HG03196 (cell line): Measurements from ENCODE around the gene DOCK8.
"Not testable (repeated sequence)": the region's sequence is repeated elsewhere in the genome, so short reads cannot be mapped to it uniquely, and the experiment has no call there.

Source experiments
- ATAC-seq: cut with Tn5 transposase; IDR thresholded peaks from one replicate; pipeline ENCODE4 v1.9.1; 2021; ENCODE audit not compliant: unreplicated experiment

The DOCK8 gene

GRCh38 chr9:224582-225520, 10.2 kb downstream of the DOCK8 start:
- no peak for ATAC-seq

GRCh38 chr9:227860-228259, 13.2 kb downstream of the DOCK8 start:
- no peak for ATAC-seq

GRCh38 chr9:228929-229695, 14.4 kb downstream of the DOCK8 start:
- no peak for ATAC-seq

GRCh38 chr9:231625-232024, 17.0 kb downstream of the DOCK8 start:
- not testable (repeated sequence) for ATAC-seq

- not testable (repeated sequence) for ATAC-seq
Observed at GRCh38 chr9:233708-234107, 19.0 kb downstream of the DOCK8 start.

GRCh38 chr9:237141-237857, 22.6 kb downstream of the DOCK8 start:
- no peak for ATAC-seq

- ATAC-seq: no peak
Observed at GRCh38 chr9:237858-238345, 23.2 kb downstream of the DOCK8 start.

- no peak for ATAC-seq
Observed at GRCh38 chr9:242461-243080, 27.9 kb downstream of the DOCK8 start.

- no peak for ATAC-seq
Observed at GRCh38 chr9:248278-248961, 33.8 kb downstream of the DOCK8 start.

GRCh38 chr9:249025-249424, 34.4 kb downstream of the DOCK8 start:
- ATAC-seq: no peak

GRCh38 chr9:250039-250438, 35.4 kb downstream of the DOCK8 start:
- no peak for ATAC-seq

GRCh38 chr9:250625-251024, 36.0 kb downstream of the DOCK8 start:
- ATAC-seq: no peak

GRCh38 chr9:251398-251797, 36.7 kb downstream of the DOCK8 start:
- no peak for ATAC-seq

- no peak for ATAC-seq
Observed at GRCh38 chr9:253539-253938, 38.9 kb downstream of the DOCK8 start.

GRCh38 chr9:254516-254915, 39.9 kb downstream of the DOCK8 start:
- ATAC-seq: no peak

- no peak for ATAC-seq
Observed at GRCh38 chr9:257957-258356, 43.3 kb downstream of the DOCK8 start.

GRCh38 chr9:259405-260404, 45.0 kb downstream of the DOCK8 start:
- ATAC-seq: no peak

- ATAC-seq: no peak
Observed at GRCh38 chr9:264231-264630, 49.6 kb downstream of the DOCK8 start.
